Measurements from ENCODE around the gene MACROH2A1.

DNA sequence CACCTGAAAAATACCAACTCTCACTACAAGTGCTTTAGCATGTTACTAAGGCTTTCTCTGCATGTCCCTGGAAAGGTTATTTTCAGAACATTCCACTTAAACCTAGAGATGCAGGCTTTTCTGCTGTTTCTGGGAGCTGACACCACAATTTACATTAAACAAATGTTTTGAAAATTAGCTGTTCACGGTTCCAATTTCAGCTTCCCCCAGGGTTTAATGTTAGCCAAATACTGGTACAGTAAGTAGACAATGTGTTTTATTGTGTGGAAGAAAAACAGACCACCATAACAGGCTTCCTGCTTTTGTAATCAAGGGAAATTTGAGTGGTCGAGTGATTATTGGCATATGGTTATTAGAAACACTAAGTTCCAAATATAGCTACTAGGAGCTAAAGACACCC, 32.0 kb downstream of the MACROH2A1 start:
- TF ChIP-seq, protein P1, sequence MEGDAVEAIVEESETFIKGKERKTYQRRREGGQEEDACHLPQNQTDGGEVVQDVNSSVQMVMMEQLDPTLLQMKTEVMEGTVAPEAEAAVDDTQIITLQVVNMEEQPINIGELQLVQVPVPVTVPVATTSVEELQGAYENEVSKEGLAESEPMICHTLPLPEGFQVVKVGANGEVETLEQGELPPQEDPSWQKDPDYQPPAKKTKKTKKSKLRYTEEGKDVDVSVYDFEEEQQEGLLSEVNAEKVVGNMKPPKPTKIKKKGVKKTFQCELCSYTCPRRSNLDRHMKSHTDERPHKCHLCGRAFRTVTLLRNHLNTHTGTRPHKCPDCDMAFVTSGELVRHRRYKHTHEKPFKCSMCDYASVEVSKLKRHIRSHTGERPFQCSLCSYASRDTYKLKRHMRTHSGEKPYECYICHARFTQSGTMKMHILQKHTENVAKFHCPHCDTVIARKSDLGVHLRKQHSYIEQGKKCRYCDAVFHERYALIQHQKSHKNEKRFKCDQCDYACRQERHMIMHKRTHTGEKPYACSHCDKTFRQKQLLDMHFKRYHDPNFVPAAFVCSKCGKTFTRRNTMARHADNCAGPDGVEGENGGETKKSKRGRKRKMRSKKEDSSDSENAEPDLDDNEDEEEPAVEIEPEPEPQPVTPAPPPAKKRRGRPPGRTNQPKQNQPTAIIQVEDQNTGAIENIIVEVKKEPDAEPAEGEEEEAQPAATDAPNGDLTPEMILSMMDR (IDR thresholded peaks at IDR 0.05; ENCODE audit: low read depth, low read length): no peak
- TF ChIP-seq POLR2A (IDR thresholded peaks at IDR 0.05; ENCODE audit: extremely low read depth, insufficient read length): no peak
- TF ChIP-seq, protein P2, sequence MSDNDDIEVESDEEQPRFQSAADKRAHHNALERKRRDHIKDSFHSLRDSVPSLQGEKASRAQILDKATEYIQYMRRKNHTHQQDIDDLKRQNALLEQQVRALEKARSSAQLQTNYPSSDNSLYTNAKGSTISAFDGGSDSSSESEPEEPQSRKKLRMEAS (IDR thresholded peaks at IDR 0.05; ENCODE audit: low read depth, low read length): no peak

All from NB4 (cell line).